Activated CD4-positive, alpha-beta T cell treated with anti-CD3 and anti-CD28 coated beads, Interleukin-2, Interleukin-4, amounts not matched to agents 100 ng/mL and 50 ng/mL, durations not matched to agents 16 hours and 8 hours (primary cell): Measurements from ENCODE around the gene MYOC.
"Not testable (repeated sequence)": the region's sequence is repeated elsewhere in the genome, so short reads cannot be mapped to it uniquely, and the experiment has no call there.

Source experiments
- DNase-seq: peaks from one replicate; pipeline ENCODE4 v3.0.0-alpha.2; 2020; ENCODE audit warnings: low spot score

Gene MYOC

DNA sequence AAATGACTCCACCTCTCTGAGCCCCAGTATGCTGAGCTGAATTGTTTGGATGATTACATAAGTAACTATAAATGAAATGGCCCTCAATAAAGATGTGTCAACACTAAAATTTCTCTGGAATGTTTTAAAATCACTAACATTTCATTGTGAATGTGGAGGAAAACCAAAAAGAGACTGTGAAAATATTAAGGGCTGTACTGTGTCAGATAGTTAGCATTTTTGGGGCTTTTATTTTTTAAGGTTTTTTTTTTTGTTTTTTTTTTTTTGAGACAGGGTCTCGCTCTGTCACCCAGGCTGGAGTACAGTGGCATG lies 6.3 kb downstream of the MYOC start:
- no peak for DNase-seq

DNA sequence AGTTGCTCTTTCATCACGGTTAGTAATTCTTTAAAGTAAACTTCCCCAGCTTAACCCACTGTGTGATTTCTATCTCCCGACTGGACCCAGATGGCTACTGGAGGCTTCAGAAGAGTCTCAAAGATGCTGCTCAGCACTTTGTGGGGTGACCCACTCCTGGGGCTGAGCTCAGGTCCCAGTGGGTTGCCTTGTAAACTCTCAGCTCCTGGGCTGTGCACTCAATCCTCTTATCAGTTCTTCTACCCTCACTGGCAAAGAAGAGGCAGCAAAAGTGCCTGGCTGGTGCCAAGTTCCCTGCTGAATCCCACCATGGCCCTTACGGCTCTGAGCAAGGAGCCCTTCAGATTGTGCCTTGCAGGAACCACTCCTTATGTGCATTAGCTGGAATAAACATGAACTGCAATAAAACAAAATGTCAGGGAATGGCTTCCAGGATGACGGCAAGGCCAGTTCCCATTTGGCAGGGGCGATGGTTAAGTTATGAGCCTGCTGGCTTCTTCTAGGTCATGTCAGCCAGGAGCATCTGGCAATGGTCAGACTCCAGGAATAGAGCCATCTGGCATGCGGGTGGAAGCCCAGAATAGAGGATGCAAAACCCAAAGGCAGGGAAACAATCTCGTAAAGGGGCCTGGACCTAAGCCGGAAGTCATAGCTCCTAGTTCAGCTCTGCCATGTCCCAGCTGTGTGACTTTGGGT lies 6.8 kb downstream of the MYOC start:
- no peak for DNase-seq

DNA sequence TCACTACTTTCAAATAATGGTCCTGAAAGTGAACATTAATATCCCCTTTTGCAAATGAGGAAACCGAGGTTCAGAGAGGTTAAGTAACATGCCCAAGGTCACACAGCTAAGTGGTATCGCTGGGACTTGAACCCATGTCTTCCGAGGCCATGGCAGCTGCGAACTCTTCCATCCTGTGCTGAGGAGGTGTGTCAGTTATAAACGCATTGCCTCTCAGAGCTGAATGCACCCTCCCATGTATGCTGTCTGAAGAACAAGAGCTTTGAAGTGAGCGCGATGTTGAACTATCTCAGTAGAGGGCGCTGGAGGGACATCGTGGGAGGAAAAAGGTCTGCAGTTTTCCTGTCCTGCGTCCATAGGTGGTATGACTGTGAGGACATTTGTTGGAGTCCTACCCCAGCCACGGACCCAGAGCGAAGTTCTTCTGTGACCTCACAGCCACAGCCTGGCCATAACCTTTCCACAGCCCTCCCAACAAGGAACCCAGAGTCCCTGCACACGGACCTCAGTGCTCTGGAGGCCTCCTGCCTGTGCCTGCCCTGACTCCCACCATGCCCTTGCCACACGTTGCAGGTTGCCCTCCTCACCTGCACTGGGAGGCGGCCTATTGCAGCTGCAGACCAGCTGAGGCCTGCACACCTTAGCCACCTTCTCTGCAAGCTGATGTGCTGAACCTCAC lies 7.5 kb downstream of the MYOC start:
- DNase-seq: peak; percentile 78

DNA sequence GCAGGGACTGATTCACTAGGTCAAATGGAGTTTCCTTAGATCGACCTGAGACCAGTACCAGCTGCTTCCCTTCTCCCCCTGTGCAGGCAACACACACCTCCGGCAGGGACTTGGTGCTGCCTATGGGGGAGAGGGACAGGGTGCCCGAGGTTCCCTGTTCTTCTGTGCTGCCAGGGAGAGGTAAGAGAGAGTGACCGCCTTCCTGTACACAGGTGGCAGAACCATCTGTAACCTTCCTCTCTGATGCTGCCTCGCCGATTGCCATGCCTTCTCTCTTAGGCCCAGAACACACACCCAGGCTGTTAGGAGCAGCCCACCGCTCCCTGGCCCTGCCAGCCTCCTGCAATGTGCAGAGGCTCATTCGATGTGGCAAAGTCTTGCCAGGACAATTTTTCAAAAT lies 9.3 kb downstream of the MYOC start:
- DNase-seq: no peak

DNA sequence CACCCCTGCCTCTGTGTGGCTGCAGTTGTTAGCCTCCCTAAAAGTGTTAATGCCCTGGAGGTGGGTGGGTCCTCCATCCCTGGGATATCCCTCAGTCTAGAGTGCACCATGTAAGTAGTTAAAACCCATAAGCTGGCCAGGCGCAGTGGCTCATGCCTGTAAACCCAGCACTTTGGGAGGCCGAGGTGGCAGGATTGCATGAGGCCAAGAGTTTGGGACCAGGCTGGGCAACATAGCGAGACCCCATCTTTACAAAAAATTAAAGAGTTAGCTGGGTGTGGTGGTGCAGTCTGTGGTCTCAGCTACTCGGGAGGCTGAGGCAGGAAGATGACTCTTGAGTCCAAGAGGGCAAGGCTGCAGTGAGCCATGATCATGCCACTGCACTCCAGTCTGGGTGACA lies 10.3 kb downstream of the MYOC start:
- no peak for DNase-seq

DNA sequence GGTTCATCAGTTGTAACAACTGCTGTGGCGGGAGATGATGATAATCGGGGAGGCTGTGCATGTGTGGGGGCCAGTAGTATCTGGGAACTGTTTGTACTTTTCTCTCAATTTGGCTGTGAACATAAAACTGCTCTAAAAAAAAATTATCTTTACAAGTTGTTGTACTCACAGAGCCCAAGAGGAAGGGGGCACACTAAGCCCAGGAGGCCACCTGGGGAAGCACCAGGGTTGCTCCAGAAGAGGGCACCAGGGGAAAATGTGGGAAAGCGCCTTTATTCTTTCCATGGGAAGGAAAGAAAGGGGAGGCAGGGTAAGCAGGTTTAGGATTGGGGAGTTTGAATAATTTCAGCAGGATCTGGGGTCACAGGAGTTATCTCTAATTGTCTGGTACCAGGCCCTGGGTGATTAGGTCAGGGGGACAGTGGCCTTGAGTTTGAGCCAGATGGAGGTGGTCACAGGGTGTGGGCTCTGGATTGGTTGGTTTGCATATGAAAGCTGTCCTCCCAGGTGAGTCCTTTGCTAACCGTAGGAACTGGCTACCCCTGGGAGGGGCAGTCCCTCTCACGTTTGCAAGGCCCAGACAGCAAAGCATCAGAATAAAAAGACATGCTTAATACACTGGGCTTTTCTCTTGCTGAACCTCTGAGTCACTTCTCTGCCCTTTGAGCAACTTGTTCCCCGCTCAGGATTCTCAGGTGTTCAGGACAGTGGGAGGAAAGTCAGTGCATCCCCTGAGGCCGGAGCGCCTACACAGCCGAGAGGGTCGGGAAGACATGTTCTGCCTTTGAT lies 11.2 kb downstream of the MYOC start:
- DNase-seq: no peak

DNA sequence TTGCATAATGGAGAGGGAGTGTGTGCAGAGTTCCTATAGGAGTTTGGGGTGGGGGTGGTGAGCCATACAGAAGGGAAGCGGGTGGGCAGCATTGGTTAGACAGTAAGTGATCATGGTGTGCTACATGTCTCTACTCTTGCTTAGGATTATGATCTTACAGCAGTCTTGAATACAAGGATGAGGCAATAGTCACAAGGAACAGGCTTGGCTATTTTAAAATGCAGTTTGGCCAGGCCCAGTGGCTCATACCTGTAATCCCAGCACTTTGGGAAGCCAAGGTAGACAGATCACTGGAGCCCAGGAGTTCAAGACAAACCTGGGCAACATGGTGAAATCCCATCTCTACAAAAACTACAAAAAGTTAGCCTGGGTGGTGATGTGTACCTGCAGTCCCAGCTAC lies 12.3 kb downstream of the MYOC start:
- no peak for DNase-seq

DNA sequence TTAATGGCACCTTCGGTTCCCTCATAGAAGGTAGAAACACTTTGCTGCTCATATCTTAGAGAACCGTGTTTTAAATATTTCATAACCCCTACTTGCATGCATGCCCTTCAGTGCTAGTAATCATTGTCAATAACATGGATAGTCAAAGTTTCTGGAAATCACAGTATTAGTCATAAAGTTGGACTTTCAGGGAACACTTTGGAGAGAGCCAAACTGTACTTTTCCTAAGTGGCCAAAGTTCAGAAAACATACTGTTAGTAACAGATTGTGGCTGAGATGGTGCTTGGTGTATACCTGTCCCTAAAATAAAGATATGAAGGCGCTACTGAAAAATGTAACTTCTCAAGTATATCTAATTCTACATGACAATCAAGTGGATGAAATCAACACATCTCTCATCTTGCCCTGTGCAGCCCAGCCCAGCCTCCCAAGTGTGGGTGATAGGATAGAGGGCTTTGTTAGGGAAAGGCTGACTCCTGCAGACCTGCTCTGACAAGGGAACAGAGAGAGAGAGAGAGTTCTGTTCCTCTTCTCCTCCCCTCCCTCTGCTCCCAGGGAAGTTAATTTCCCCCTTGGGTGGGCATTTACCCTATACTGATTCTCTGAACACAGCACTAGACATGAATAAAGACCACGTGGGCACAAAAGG lies 14.4 kb downstream of the MYOC start:
- DNase-seq: no peak

DNA sequence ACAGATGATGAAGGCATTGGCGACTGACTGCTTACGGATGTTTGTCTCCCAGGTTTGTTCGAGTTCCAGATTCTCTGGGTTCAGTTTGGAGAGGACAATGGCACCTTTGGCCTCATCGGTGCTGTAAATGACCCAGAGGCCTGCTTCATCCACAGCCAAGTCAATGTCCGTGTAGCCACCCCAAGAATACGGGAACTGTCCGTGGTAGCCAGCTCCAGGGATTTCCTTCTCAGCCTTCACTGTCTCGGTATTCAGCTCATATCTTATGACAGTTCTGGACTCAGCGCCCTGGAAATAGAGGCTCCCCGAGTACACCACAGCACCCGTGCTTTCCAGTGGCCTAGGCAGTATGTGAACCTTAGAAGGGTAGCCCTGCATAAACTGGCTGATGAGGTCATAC lies 16.3 kb downstream of the MYOC start:
- no peak for DNase-seq

DNA sequence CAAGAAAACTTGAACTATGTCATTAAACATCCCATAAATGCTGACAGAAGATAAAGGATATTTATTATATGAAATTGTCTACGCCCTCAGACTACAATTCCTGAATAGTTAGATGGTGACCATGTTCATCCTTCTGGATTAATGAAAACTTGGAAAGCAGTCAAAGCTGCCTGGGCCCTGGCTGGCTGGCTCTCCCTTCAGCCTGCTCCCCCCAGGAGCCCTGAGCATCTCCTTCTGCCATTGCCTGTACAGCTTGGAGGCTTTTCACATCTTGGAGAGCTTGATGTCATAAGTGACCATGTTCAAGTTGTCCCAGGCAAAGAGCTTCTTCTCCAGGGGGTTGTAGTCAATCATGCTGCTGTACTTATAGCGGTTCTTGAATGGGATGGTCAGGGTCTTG lies 16.8 kb downstream of the MYOC start:
- no peak for DNase-seq

DNA sequence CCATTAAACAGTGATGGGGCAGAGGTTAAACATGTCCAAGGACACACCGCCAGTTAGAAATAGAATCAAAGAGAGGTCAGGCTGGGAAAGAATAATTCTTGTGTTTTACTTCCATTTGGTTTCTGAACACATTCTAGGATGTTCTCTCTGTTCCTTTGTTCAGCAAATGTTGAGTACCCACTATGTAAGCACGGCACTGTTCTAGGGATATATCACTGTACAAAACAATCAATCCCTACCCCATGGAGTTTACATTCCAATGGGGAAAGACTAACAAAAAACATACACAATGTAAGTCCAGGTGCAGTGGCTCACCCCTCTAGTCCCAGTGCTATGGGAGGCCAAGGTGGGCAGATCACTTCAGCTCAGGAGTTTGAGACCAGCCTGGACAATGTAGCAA lies 24.3 kb downstream of the MYOC start:
- DNase-seq: no peak

DNA sequence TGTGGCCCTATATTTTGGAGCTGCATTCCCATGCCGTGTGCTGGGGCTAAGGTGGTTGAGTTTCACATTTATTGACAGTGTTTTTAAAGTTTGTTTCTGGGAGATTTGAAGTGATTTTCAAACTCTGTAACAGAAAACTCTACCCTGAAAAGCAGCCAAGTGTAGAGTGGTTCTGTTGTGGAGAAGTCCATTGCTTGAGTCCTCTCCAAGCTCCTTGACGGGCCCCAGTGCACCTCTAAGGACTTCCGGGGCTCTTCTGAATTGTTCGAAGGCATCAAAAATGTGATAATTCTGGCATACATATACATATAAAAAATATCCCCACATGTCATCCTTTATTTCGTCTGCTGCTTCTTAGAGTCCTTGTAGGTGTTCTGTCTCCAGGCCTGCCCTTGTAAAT lies 25.5 kb downstream of the MYOC start:
- no peak for DNase-seq

DNA sequence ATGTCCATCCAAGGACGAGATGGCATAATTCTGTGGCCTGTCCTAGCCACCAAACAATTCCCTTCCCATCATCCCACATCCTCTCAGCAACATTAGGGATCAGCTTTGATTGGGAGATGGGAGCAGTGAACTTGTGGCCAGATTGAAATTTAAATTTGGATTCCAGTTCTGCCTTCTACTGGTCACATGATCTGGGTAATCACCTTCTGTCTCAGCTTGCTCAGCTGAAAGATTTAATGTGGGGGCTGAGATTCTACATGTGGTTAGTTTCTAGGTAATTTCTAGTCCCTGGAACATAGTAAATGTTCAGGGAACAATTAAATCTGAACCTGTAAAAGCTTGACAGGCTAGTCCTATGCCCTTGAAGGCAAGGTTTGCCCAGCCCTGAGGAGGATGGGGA lies 27.3 kb downstream of the MYOC start:
- DNase-seq: no peak

DNA sequence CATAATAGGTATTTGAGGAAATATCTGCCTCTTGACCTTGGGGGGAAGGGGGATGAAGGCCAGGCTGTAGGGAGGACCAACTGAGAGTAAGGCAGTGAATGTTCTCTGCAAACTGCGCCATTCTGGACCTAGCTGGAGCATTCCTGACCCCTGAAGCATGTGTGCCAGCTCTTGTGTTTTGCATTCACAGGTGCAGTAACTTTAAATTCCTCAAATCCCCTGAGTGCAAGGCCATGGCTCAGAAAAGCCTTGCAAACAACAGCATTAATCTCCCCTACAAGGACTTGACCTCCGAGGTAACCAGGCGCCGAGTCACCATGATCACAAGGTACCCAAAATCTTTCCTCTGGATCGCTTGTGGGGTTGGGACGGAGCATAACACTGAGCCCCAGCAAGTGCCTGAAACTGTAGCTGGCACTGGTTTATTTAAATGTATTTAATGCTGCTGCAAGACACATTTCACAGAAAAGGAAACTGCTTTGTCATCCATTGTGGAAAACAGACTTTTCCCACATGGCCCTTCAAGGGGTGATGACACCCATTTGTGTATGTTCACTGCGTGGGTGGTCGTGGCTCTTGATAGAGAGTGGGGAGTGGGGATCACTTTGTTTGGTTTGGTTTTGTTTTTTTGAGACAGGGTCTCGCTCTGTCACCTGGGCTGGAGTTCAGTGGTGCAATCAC lies 28.7 kb downstream of the MYOC start:
- DNase-seq: no peak

DNA sequence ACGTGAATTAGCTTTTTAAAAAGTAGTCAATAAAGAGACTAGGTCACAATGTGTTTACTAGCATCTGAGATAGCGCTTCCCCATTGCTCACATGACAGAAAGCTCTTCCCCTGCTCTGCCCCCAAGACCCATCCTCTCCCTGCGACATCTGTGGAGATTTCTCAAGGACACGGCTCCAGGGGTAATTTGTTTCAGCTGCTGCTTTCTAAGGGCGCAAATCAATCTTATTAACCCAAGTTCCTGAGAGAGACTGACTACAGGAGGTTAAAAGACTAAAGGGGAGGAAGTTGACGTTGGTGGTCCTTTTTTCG lies 30.4 kb downstream of the MYOC start, which contains the start of gene MYOCOS:
TSS of gene MYOCOS (plus strand) at position 92 of the 311 bp plus-strand sequence. CDS start 1,641 bp downstream, outside the sequence.
- no peak for DNase-seq

DNA sequence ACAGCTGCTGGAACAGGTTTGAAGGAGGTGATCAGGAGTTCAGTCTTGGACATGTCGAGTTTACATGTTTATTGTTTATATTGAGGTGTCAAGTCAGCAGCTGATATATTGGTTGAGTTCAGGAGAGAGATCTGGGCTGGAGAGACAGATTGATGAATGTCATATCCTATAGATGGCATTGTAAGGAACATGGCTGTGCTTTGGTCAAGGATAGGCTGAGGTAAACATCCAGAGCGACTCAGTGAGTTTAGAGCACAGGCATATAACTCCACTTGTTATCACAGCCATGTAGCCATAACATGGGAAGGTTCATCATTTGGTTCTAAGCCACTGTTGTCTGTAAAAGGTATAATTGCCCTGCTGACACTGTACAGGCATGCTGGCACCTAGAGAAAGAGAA lies 35.9 kb downstream of the MYOC start:
- DNase-seq: no peak

DNA sequence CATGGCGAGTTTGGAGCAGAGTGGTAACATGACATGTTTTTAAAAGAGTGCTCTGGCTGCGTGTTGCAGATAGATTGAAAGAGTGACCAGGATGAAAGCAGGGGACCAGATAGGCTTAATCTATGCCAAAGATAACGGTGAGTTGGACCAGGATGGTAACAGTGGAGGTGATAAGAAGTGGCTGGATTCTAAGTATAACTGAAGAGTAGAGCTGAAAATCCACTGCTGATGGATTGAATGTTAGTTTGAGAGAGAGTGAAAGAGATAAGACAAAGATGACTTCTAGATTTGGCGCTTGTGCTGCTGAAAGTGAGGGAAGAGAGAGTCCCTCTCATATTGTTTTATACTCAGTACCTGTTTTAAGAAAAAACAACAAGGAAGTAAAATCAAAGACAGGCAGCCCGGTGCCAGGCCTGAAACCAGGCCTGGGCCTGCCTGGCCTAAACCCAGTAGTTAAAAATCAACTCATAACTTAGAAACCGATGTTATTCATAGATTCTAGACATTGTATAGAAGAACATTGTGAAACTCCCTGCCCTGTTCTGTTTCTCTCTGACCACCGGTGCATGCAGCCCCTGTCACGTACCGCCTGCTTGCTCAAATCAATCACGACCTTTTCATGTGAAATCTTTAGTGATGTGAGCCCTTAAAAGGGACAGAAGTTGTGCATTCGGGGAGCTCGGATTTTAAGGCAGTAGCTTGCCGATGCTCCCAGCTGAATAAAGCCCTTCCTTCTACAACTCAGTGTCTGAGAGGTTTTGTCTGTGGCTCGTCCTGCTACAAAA lies 37.2 kb downstream of the MYOC start:
- not testable (repeated sequence) for DNase-seq

DNA sequence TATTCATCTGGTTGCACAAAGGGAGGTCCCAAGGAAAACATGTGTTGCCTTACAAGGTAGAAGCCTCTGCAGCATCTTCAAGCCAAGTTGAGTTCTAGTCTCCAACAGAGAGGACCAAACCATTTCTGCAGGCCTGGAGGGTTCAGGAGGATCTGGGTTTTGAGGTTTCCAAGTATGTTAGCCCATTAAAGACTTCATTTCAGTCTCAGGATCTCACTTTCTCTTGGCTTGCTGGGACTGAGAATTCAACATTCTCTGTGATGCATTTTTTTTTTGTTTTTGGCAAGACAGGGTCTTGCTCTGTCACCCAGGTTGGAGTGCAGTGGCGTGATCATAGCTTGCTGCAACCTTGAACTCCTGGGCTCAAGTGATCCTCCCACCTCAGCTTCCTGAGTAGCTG lies 39.2 kb downstream of the MYOC start:
- DNase-seq: no peak

DNA sequence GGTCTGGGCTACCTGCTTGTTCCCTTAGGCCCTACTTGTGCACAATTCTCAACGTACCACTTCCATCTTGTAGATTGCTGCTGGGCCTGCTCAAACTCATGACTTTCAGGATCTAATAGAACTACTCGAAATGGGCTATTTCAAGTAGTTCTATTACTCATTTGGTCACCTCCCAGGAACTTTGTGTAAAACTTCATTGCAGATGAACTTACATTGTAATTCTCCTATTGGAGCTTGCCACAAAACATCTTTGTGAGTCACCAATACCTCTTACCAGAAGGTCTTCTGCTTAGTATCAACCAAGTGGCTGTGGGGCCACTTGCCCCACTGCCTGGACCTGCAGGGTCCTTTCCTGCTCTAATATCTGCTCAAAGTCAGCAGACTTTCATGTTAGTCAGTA lies 41.2 kb downstream of the MYOC start:
- DNase-seq: no peak

DNA sequence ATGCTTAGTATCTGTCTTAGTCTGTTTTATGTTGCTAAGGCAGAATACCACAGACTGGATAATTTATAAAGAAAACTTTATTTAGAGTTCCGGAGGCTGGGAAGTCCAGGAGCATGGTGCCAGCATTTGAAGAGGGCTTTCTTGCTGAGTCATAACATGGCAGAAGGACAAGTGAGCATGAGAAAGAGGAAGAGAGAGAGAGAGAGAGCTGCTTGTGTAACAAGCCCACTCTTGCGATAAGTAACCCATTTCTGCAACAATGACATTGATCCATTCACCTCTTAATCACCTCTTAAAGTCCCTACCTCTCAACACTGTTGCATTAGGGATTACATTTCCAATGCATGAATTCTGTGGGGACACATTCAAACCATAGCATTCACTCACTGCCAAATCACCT lies 42.1 kb downstream of the MYOC start:
- no peak for DNase-seq

DNA sequence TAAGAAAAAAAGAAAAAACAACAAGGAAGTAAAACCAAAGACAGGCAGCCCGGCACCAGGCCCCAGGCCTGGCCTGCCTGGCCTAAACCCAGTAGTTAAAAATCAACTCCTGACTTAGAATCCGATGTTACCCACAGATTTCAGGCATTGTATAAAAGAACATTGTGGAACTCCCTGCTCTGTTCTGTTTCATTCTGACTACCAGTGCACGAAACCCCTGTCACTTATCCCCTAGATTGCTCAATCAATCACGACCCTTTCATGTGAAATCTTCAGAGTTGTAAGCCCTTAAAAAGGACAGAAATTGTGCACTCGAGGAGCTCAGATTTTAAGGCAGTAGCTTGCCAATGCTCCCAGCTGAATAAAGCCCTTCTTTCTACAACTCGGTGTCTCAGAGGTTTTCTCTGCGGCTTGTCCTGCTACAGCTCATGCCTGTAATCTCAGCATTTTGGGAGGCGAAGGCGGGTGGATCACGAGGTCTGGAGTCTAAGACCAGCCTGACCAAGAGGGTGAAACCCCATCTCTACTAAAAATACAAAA lies 46.0 kb downstream of the MYOC start:
- DNase-seq: no peak
